Measurements from ENCODE around the gene TBL1Y. TPM values are rescaled to one million over a fixed set of nuclear protein-coding genes. Genes with fewer than 3 reads are reported as not detected.

Gene TBL1Y
- total RNA-seq, 1 experiment from 2014 or later = not detected

DNA sequence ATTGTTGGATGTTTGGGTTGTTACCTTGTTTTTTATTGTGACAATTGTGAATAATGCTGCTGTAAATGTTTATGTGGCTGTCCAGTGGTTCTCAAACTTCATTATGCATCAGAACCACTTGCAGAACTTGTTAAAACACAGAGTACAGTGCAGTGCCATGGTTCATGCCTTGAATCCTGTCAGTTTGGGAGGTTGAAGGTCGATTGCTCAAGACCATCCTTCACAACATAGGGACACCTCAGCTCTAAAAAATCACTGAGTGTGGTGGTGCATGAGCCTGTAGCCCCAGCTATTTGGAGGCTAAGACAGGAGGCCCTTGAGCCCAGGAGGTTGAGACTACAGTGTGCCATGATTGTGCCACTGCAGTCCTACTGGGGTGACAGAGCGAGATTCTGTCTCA lies 25.0 kb downstream of the TBL1Y start:
- intact Hi-C loops (cut with micrococcal nuclease; ENCODE audit: unreplicated experiment) = no loop called here
- DNase-seq = no peak
- H3K4me3 Mint-ChIP-seq (ENCODE audit: low read depth, unreplicated experiment) = no peak overlapping the region
- no peak overlapping the region for H3K27ac Mint-ChIP-seq (ENCODE audit: unreplicated experiment)
- BruUV-seq (replicated peaks) = no TSS peak
- no peaks in the 10 kb centered on the region for H3K36me3 Mint-ChIP-seq (ENCODE audit: insufficient read depth, unreplicated experiment)
- no peaks in the 10 kb centered on the region for H3K4me1 Mint-ChIP-seq (ENCODE audit: low read depth, unreplicated experiment)
- CTCF ChIA-PET = no interaction called here
- no peaks in the 10 kb centered on the region for H3K9me3 Mint-ChIP-seq (ENCODE audit: low read depth, unreplicated experiment)
- TF ChIP-seq, protein P1, sequence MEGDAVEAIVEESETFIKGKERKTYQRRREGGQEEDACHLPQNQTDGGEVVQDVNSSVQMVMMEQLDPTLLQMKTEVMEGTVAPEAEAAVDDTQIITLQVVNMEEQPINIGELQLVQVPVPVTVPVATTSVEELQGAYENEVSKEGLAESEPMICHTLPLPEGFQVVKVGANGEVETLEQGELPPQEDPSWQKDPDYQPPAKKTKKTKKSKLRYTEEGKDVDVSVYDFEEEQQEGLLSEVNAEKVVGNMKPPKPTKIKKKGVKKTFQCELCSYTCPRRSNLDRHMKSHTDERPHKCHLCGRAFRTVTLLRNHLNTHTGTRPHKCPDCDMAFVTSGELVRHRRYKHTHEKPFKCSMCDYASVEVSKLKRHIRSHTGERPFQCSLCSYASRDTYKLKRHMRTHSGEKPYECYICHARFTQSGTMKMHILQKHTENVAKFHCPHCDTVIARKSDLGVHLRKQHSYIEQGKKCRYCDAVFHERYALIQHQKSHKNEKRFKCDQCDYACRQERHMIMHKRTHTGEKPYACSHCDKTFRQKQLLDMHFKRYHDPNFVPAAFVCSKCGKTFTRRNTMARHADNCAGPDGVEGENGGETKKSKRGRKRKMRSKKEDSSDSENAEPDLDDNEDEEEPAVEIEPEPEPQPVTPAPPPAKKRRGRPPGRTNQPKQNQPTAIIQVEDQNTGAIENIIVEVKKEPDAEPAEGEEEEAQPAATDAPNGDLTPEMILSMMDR (IDR thresholded peaks at IDR 0.05; ENCODE audit: unreplicated experiment) = no peak
- H3K27me3 Mint-ChIP-seq (ENCODE audit: unreplicated experiment) = no peaks in the 10 kb centered on the region

DNA sequence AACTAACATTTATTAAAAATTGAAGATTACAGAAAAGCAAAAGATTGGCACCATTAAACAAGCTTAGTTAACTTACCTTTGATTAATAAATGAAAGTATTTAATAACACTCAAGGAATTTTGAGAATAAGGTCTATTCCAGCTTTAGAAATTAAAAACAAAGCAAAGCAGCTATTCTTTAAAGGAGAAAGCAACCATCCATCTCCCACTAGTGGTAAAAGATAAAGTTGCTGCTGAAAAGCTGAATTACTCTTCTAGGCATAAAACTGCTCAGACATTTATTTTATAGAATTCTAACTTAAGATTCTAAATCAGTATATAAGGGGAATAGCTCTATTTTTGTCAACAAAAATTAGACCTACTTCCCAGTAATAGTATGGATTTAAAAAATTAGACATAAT lies 37.2 kb downstream of the TBL1Y start:
- Mint-ChIP-seq H3K9me3 (ENCODE audit: low read depth, unreplicated experiment) (no peaks in the 10 kb centered on the region), H3K4me1 (ENCODE audit: low read depth, unreplicated experiment) (no peaks in the 10 kb centered on the region), H3K36me3 (ENCODE audit: insufficient read depth, unreplicated experiment) (no peaks in the 10 kb centered on the region), H3K27me3 (ENCODE audit: unreplicated experiment) (no peaks in the 10 kb centered on the region), H3K27ac (ENCODE audit: unreplicated experiment) (no peak overlapping the region), H3K4me3 (ENCODE audit: low read depth, unreplicated experiment) (no peak overlapping the region)
- CTCF ChIA-PET = no interaction called here
- intact Hi-C loops (cut with micrococcal nuclease; ENCODE audit: unreplicated experiment) = no loop called here
- no TSS peak for BruUV-seq (replicated peaks)
- DNase-seq = no peak
- TF ChIP-seq, protein P1 (IDR thresholded peaks at IDR 0.05; ENCODE audit: unreplicated experiment) = no peak

DNA sequence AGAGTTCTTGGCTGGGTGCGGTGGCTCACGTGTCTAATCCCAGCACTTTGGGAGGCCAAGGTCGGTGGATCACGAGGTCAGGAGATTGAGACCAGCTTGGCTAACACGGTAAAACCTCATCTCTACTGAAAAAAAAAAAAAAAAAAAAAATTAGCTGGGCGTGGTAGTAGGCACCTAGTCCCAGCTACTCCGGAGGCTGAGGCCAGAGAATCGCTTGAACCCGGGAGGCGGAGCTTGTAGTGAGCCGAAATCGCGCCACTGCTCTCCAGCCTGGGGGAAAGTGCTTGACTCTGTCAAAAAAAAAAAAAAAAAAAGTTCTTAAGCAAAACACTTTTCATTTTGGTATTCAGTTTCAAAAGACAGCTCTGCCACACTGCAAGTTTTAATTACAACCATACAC lies 37.9 kb downstream of the TBL1Y start:
- Mint-ChIP-seq H3K36me3 (ENCODE audit: insufficient read depth, unreplicated experiment) (no peaks in the 10 kb centered on the region), H3K4me1 (ENCODE audit: low read depth, unreplicated experiment) (no peaks in the 10 kb centered on the region), H3K27me3 (ENCODE audit: unreplicated experiment) (no peaks in the 10 kb centered on the region), H3K9me3 (ENCODE audit: low read depth, unreplicated experiment) (no peaks in the 10 kb centered on the region), H3K4me3 (ENCODE audit: low read depth, unreplicated experiment) (no peak overlapping the region), H3K27ac (ENCODE audit: unreplicated experiment) (no peak overlapping the region)
- CTCF ChIA-PET = no interaction called here
- DNase-seq = no peak
- BruUV-seq (replicated peaks) = no TSS peak
- intact Hi-C loops (cut with micrococcal nuclease; ENCODE audit: unreplicated experiment) = no loop called here
- TF ChIP-seq, protein P1 (IDR thresholded peaks at IDR 0.05; ENCODE audit: unreplicated experiment) = no peak

DNA sequence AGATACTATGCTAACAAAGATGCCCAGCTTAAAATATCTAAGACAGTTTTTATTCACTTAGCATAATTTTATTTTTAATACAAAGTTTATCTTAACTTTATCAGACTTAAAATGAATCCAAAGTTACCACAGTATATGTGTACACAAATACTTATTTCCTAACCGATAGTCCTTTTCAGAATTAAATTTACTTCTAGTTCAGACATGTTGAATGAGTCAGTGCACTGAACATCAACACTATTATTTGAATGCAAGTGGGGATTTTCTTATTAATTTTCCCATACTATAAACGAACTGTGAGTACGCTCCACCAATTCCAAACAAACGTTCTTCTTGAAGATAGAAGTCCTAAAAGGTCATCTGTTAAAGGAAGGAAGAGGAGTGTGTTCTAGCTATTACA lies 39.5 kb downstream of the TBL1Y start:
- intact Hi-C loops (cut with micrococcal nuclease; ENCODE audit: unreplicated experiment) = no loop called here

More for the DNA sequence above, 39.5 kb downstream of the TBL1Y start:
- no peak overlapping the region for H3K4me3 Mint-ChIP-seq (ENCODE audit: low read depth, unreplicated experiment)
- CTCF ChIA-PET = no interaction called here
- H3K36me3 Mint-ChIP-seq (ENCODE audit: insufficient read depth, unreplicated experiment) = no peaks in the 10 kb centered on the region
- no peaks in the 10 kb centered on the region for H3K27me3 Mint-ChIP-seq (ENCODE audit: unreplicated experiment)
- no peaks in the 10 kb centered on the region for H3K9me3 Mint-ChIP-seq (ENCODE audit: low read depth, unreplicated experiment)
- DNase-seq = no peak
- no peak overlapping the region for H3K27ac Mint-ChIP-seq (ENCODE audit: unreplicated experiment)
- TF ChIP-seq, protein P1 (IDR thresholded peaks at IDR 0.05; ENCODE audit: unreplicated experiment) = no peak
- H3K4me1 Mint-ChIP-seq (ENCODE audit: low read depth, unreplicated experiment) = no peaks in the 10 kb centered on the region
- BruUV-seq (replicated peaks) = no TSS peak

All from Calu3 (cell line).